Measurements from ENCODE around the gene CASR. TPM values are rescaled to one million over a fixed set of nuclear protein-coding genes. Genes with fewer than 3 reads are reported as not detected.

Gene CASR
- total RNA-seq, 1 donor: not detected

DNA sequence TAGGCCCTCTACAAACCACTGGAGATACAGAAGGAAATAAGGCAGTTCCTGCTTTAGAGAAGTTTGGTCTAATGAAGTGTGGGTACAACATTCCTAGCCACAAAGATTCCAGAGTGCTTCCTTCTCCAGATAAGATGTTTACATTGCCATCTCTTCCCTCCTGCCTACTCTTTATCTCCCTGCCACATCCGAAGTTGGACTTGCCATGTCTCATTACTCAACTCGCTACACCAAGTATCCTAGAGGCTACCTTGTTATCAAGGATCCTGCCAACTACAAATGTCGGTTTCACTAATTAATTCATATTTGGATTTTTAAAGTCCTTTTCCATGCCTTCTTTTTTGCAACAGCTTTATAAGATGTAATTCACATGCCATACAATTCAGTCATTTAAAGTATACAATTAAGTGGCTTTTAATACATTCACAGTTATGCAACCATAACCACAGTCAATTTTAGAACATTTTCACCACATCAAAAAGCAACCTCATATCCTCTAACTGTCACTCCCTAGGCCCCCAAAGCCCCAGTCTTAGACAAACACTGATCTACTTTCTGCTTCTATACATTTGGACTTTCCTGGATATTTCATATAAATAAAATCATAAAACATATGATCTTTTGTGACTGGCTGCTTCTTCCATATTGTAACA, 87.9 kb downstream of the CASR start:
- H3K9me3 ChIP-seq (ENCODE audit: low read depth, low read length): no peaks in the 10 kb centered on the region
- no peaks in the 10 kb centered on the region for H4K20me1 ChIP-seq (ENCODE audit: insufficient read depth, low read length)
- H3K27me3 ChIP-seq (ENCODE audit: insufficient read depth, low read length): peaks cover 10% of the 10 kb centered on the region
- H3K4me3 ChIP-seq (ENCODE audit: insufficient read depth, low read length): no peak overlapping the region
- no peak overlapping the region for H3K4me2 ChIP-seq (ENCODE audit: insufficient read depth, low read length)
- no peaks in the 10 kb centered on the region for H3K4me1 ChIP-seq (ENCODE audit: insufficient read depth, low read length)
- H3K36me3 ChIP-seq (ENCODE audit: insufficient read depth, low read length): no peaks in the 10 kb centered on the region
- H3K27ac ChIP-seq (ENCODE audit: low read depth, low read length): no peak overlapping the region
- DNase-seq (ENCODE audit: insufficient read length, low spot score, missing footprints): no peak
- H2AFZ ChIP-seq (ENCODE audit: low read length): no peak overlapping the region
- TF ChIP-seq, protein P1, sequence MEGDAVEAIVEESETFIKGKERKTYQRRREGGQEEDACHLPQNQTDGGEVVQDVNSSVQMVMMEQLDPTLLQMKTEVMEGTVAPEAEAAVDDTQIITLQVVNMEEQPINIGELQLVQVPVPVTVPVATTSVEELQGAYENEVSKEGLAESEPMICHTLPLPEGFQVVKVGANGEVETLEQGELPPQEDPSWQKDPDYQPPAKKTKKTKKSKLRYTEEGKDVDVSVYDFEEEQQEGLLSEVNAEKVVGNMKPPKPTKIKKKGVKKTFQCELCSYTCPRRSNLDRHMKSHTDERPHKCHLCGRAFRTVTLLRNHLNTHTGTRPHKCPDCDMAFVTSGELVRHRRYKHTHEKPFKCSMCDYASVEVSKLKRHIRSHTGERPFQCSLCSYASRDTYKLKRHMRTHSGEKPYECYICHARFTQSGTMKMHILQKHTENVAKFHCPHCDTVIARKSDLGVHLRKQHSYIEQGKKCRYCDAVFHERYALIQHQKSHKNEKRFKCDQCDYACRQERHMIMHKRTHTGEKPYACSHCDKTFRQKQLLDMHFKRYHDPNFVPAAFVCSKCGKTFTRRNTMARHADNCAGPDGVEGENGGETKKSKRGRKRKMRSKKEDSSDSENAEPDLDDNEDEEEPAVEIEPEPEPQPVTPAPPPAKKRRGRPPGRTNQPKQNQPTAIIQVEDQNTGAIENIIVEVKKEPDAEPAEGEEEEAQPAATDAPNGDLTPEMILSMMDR (IDR thresholded peaks at IDR 0.05; ENCODE audit: extremely low read depth, low read depth, low read length): no peak
- H3K79me2 ChIP-seq (ENCODE audit: insufficient read depth, low read length): no peaks in the 10 kb centered on the region

DNA sequence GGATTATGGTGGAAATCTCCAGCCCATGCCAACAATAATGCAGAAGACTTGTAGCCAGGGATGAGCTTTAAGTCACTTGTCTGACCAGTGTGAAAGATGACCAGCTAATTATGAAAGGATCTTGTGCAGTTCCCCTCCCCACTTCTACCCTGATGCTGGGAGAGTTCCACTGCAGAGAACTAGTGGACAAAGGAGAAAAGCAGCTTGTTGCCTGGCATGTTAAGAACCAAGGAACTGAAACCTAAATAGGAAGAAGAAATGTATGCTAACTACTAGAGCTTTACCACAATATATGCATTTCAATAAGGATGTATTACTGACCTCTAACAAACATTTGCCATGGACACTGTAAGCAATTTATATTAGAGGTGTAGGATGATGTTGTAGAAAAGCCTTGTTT, 89.4 kb downstream of the CASR start:
- no peaks in the 10 kb centered on the region for H3K36me3 ChIP-seq (ENCODE audit: insufficient read depth, low read length)
- DNase-seq (ENCODE audit: insufficient read length, low spot score, missing footprints): no peak
- no peaks in the 10 kb centered on the region for H3K9me3 ChIP-seq (ENCODE audit: low read depth, low read length)
- no peaks in the 10 kb centered on the region for H3K79me2 ChIP-seq (ENCODE audit: insufficient read depth, low read length)
- peaks cover 10% of the 10 kb centered on the region for H3K27me3 ChIP-seq (ENCODE audit: insufficient read depth, low read length)
- H3K4me1 ChIP-seq (ENCODE audit: insufficient read depth, low read length): no peaks in the 10 kb centered on the region
- no peak overlapping the region for H3K4me2 ChIP-seq (ENCODE audit: insufficient read depth, low read length)
- H2AFZ ChIP-seq (ENCODE audit: low read length): no peak overlapping the region
- no peak overlapping the region for H3K4me3 ChIP-seq (ENCODE audit: insufficient read depth, low read length)
- no peak overlapping the region for H3K27ac ChIP-seq (ENCODE audit: low read depth, low read length)
- H4K20me1 ChIP-seq (ENCODE audit: insufficient read depth, low read length): no peaks in the 10 kb centered on the region
- TF ChIP-seq, protein P1 (IDR thresholded peaks at IDR 0.05; ENCODE audit: extremely low read depth, low read depth, low read length): no peak

DNA sequence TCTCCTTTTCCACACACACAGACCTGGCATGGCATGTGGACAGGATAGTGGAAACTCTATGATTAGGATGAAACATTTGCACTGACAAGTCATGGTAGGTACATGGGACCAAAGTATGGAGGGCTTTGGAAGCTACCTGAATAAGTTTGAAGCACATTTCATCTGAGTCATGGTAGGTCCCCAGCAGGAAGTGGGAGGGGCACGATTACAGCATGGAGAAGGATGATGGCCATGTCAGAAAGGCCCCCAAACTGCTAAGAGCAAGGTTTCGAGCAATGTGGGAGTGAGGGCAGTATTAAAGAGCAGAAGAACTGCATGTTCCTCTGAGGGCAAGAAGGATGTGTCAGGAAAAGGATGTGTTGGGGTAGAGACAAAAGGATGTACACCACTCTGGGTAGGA, 90.0 kb downstream of the CASR start:
- TF ChIP-seq, protein P1 (IDR thresholded peaks at IDR 0.05; ENCODE audit: extremely low read depth, low read depth, low read length): no peak
- H3K4me2 ChIP-seq (ENCODE audit: insufficient read depth, low read length): no peak overlapping the region

DNA sequence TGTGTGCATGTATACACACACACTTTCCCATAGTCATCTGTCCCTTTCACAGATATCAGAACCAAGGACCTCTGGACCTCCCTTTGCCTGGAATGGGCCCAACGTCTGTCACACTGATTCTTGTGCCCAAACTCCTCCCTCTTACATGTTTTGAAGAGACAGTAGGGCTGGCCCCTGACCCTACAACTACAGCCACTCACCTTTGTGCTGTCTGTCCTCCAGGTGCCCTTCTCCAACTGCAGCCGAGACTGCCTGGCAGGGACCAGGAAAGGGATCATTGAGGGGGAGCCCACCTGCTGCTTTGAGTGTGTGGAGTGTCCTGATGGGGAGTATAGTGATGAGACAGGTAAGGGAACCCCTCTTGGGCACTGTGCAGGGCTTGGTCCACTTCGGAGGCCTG, 98.4 kb downstream of the CASR start:
- TF ChIP-seq, protein P1 (IDR thresholded peaks at IDR 0.05; ENCODE audit: extremely low read depth, low read depth, low read length): no peak
- Histone ChIP-seq H3K79me2 (ENCODE audit: insufficient read depth, low read length) (no peaks in the 10 kb centered on the region), H3K9me3 (ENCODE audit: low read depth, low read length) (no peaks in the 10 kb centered on the region), H3K4me3 (ENCODE audit: insufficient read depth, low read length) (no peak overlapping the region), H2AFZ (ENCODE audit: low read length) (no peak overlapping the region), H3K36me3 (ENCODE audit: insufficient read depth, low read length) (no peaks in the 10 kb centered on the region), H3K4me1 (ENCODE audit: insufficient read depth, low read length) (no peaks in the 10 kb centered on the region), H3K4me2 (ENCODE audit: insufficient read depth, low read length) (no peak overlapping the region), H3K27me3 (ENCODE audit: insufficient read depth, low read length) (peaks cover 2% of the 10 kb centered on the region), H4K20me1 (ENCODE audit: insufficient read depth, low read length) (no peaks in the 10 kb centered on the region), H3K27ac (ENCODE audit: low read depth, low read length) (no peak overlapping the region)
- DNase-seq (ENCODE audit: insufficient read length, low spot score, missing footprints): no peak

More for the DNA sequence above, 90.0 kb downstream of the CASR start:
- H3K79me2 ChIP-seq (ENCODE audit: insufficient read depth, low read length): no peaks in the 10 kb centered on the region
- H3K27me3 ChIP-seq (ENCODE audit: insufficient read depth, low read length): peaks cover 12% of the 10 kb centered on the region
- DNase-seq (ENCODE audit: insufficient read length, low spot score, missing footprints): no peak
- H3K9me3 ChIP-seq (ENCODE audit: low read depth, low read length): no peaks in the 10 kb centered on the region
- no peak overlapping the region for H3K27ac ChIP-seq (ENCODE audit: low read depth, low read length)
- H3K4me3 ChIP-seq (ENCODE audit: insufficient read depth, low read length): no peak overlapping the region
- no peaks in the 10 kb centered on the region for H3K4me1 ChIP-seq (ENCODE audit: insufficient read depth, low read length)
- H4K20me1 ChIP-seq (ENCODE audit: insufficient read depth, low read length): no peaks in the 10 kb centered on the region
- H2AFZ ChIP-seq (ENCODE audit: low read length): no peak overlapping the region
- H3K36me3 ChIP-seq (ENCODE audit: insufficient read depth, low read length): no peaks in the 10 kb centered on the region
